GM19463 (cell line): ENCODE data around the gene DLX3.

Experiments
- ATAC-seq: cut with Tn5 transposase; IDR thresholded peaks from one replicate; pipeline ENCODE4 v1.9.1; 2021; ENCODE audit warnings: mild to moderate bottlenecking, moderate library complexity; ENCODE audit not compliant: unreplicated experiment

Gene DLX3

DNA sequence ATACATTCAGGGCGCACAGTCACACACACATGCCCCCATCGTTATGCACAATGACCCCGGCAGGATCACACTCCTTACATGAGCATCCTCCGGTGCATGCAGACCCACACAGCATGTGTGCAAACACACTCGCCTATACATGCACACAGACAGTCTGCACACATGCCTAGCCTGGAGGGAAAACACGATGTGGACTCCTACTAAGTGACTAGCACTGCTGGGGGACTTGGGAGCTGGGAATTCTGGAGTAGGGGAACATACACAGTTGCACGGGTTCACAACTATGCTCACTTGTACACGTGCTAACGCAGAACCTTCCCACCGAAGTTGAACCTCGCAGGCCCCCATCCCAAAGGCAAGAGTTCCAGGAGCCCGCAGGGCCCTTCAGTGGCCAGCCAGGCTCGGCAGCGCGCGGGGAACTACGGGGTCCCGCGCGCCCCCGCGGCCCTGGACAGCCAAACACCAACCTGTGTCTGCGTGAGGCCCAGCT is 2.0 kb downstream of the DLX3 start:
- ATAC-seq, result no peak

GRCh38 chr17:49992191-49992932 is 2.7 kb downstream of the DLX3 start:
- no peak for ATAC-seq

GRCh38 chr17:49991409-49991808 is 3.6 kb downstream of the DLX3 start:
- ATAC-seq, result no peak

GRCh38 chr17:49990921-49991320 is 4.1 kb downstream of the DLX3 start:
- ATAC-seq, result no peak

DNA sequence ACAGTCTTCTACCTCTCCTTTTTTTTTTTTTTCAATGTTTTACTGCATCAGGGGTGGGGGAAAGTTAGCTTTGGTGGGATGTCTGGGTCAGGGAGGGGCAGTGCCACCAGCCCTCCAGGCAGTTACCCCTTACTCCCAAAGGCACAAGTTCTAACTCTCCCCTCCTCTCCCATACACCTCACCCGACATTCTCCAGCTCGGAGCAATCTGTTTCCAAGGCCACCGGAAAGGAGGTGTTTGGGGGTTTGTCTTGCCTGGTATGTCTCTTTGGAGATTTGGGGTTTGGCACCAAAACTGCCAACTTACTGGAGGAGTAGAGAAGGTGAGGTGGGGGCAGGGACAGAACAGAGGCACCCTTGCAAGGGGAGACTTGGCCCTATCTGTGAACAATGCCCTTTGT is 4.7 kb downstream of the DLX3 start:
- no peak for ATAC-seq

DNA sequence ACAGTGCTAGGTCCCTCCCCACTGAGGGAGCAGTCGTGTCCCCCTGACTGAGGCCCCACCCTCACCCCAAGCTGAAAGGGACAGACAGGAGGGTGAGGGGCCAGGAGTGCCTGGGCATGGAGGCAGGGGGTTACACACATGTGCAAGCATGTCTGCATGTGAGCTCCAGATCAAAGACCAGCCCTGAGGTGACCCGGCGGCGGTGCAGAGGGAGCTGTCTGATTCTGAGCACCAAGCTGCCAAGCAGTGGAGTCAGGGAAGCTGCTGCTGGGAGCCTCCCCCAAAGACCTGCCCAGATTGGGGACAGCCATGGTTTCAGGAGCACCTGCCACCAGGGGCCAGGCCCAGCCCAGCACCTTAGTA is 5.5 kb downstream of the DLX3 start:
- ATAC-seq, result no peak

DNA sequence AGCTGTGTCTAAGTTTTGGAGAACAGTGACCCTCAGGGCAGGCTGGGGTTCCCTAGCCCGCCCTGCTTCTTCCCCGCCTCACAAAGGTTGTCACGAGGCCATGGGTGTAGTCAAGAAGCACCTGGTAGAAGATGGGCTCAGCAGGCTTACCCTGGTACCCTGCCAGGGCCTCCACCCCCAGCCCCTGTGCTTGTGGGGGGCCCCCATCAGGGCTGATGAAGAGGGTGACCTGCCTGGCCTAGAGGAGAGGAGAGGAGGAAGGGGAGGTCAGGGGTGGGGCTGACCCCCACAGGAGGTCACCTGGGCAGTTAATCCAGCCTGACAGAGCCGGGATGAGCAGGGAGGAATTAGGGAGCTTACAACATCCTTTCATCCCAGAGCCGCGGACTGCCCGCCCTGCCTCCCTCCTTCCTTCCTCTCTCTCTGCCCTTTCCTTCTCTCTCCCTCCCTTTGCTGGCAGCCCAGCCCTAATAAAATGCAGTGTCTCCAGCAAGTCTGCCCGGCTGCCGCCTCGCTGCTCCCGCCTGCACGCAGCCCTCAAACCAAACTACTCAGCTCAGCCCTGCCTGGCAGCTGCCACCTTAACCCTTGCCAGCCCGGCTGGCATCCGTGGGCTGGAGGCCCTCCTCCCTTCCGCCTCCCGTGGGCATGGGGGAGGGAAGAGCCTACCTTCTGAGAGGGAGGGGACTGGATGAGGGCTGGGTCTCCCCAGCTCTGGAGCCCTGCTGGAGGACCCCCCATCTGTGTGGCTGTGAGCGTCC is 7.2 kb downstream of the DLX3 start:
- ATAC-seq, result no peak

GRCh38 chr17:49987290-49987585 is 7.8 kb downstream of the DLX3 start:
- no peak for ATAC-seq

GRCh38 chr17:49986396-49987289 is 8.4 kb downstream of the DLX3 start:
- ATAC-seq, result no peak

- ATAC-seq, result no peak
These were observed 9.6 kb downstream of the DLX3 start for GRCh38 chr17:49985310-49985990.

GRCh38 chr17:49984776-49985175 is 10.2 kb downstream of the DLX3 start:
- ATAC-seq, result no peak

DNA sequence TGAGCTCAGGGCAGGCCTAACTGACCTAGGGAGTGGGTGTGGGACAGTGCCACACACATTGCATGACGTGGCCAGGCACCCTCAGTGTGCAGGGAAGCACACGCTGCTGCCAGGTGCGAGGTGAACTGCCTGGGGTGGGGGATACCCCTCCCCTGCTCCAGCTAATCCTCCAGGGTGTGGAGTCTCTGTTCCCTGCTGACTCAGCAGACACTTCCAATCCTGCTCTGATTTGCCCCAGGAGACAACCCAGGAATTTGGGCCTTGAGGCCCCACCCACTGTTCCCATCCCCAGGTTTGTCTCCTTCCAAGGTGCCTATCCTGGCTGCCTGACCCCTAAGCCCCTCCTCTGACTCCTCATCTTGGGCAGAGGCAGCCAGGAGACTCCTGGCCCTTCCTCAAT is 10.7 kb downstream of the DLX3 start:
- no peak for ATAC-seq

DNA sequence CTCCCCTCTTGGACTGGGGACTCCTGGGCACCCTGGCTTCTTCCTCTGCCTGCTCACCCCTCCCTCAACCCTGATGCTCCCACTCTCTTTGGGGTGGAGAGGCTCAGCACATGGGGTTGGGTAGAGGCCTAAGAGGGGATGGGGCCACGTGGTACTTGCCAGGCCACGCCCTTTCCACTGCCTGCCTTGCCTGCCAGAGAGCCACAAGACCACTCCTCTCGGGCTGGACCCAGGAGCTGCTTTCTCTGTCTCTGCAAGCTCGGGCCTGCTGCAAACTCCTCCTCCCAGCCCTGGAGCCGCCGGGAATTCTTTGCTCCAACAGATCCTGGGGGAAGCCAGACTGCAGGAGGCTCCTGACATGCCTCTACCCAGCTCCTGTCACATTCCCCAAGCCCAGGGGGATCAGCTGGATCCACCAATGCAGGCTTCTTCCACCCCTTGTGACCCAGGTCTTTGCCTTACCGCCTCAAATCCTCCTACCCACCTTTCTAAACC is 14.3 kb downstream of the DLX3 start:
- ATAC-seq, result no peak

- ATAC-seq, result no peak
These were observed 15.1 kb downstream of the DLX3 start for GRCh38 chr17:49979748-49980479.

- no peak for ATAC-seq
These were observed 16.5 kb downstream of the DLX3 start for GRCh38 chr17:49978501-49978900.

DNA sequence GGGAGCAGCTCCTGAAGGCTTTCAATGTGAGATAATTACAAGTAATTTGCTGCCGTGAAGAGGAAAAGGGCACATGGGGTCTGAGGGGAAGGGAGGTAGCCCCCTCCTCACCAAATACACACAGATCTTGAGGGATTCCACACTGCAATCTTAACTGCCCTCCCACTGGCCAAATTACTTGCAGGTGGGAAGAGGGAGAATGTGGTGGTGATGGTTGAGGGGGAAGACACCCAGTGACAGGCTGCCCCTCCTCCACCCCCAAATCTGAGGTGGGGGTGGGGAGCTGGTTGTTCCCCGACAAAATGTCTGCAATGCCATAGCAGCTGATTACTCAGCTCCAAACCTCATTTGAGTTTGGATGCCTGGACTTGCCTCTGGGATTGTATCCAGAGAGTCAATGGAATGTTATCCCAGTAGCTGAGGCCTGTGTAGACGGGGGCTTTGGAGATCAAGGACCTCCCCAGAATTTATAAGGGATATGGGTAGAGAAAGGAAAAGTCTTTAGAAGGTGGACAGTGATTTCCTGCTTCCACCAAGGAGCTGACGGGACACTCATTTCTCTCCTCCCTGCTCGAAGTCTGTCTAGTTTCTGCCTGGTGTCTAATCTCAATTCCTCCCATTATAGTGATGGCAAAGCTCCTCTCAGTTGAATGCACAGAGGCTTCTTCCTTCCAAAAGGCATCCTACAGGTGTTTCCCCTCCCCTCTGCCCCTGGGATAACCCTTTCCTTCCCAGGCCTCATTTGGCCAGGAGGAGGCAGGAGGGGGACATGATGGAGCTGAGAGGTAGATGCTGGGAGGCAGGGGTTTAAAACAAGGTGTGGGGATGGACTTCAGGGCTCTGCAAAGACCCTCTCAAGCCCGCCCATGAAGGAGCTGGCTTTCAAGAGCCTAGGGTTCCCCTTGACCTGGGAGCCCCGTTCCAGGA is 17.3 kb downstream of the DLX3 start:
- ATAC-seq, result no peak

- no peak for ATAC-seq
These were observed 18.2 kb downstream of the DLX3 start for GRCh38 chr17:49976828-49977202.

GRCh38 chr17:49976163-49976827 is 18.7 kb downstream of the DLX3 start:
- no peak for ATAC-seq

- ATAC-seq, result no peak
These were observed 19.5 kb downstream of the DLX3 start for GRCh38 chr17:49975531-49975930.
